A673 (cell line): ENCODE data around the gene FNDC3B. TPM values are rescaled to one million over a fixed set of nuclear protein-coding genes. Genes with fewer than 3 reads are reported as not detected.

ENCODE experiments used
- BruUV-seq: library from RNA; stranded (reverse); fragments of 400-500 nt; replicated peaks from 2 replicates; lab custom pipeline; 2021; lab: Mats Ljungman, UMichigan
- CTCF ChIA-PET: fragments of 300-600 bp; sonication (Branson Sonifier 250); formaldehyde crosslinking; loops from one replicate; lab custom pipeline; 2022; ENCODE audit warnings: antibody characterized with exemption; lab: Charles Lee
- POLR2A ChIA-PET: fragments of 300-600 bp; sonication (Branson Sonifier 250); formaldehyde crosslinking; loops from one replicate; lab custom pipeline; 2022; ENCODE audit warnings: antibody characterized with exemption; ENCODE audit not compliant: low non-redundant PET; lab: Charles Lee
- DNase-seq: peaks from one replicate; pipeline ENCODE4 v3.0.0-alpha.2; 2015; ENCODE audit warnings: low spot score
- H3K27ac ChIP-seq: fragments of 200-600 bp; sonication (generic); 2 replicates; pipeline ENCODE4 v1.5.1; 2016; ENCODE audit warnings: mixed run types, low read depth, mild to moderate bottlenecking, mixed read lengths, antibody characterized with exemption, low read length; ENCODE audit not compliant: poor library complexity, severe bottlenecking
- H3K27me3 ChIP-seq: fragments of 200-600 bp; sonication (generic); replicated peaks from 2 replicates; pipeline ENCODE4 v1.6.1; 2017; ENCODE audit warnings: mixed run types, low read depth, mild to moderate bottlenecking, mixed read lengths, antibody characterized with exemption, low read length; ENCODE audit not compliant: insufficient read depth, poor library complexity
- H3K36me3 ChIP-seq: fragments of 200-600 bp; sonication (generic); 2 replicates; pipeline ENCODE4 v1.6.1; 2016; ENCODE audit warnings: mixed run types, mild to moderate bottlenecking, mixed read lengths, antibody characterized with exemption, low read length; ENCODE audit not compliant: insufficient read depth, poor library complexity, severe bottlenecking
- H3K4me1 ChIP-seq: fragments of 200-600 bp; sonication (generic); 2 replicates; pipeline ENCODE4 v1.6.1; 2017; ENCODE audit warnings: mixed run types, mild to moderate bottlenecking, mixed read lengths, antibody characterized with exemption, low read length; ENCODE audit not compliant: insufficient read depth, poor library complexity, severe bottlenecking
- H3K4me3 ChIP-seq: fragments of 200-600 bp; sonication (generic); 2 replicates; pipeline ENCODE4 v1.5.1; 2016; ENCODE audit warnings: low read depth, mixed run types, mild to moderate bottlenecking, mixed read lengths, low read length; ENCODE audit not compliant: poor library complexity, severe bottlenecking
- H3K9me3 ChIP-seq: fragments of 200-600 bp; sonication (generic); 2 replicates; pipeline ENCODE4 v1.6.1; 2016; ENCODE audit warnings: mixed run types, low read depth, mild to moderate bottlenecking, mixed read lengths, antibody characterized with exemption, low read length; ENCODE audit not compliant: poor library complexity, severe bottlenecking
- EZH2 ChIP-seq: fragments of 200-600 bp; sonication (generic); IDR thresholded peaks from 2 replicates; pipeline ENCODE4 v1.6.1; 2017; ENCODE audit warnings: borderline replicate concordance, low read depth, mild to moderate bottlenecking, mixed read lengths, antibody characterized with exemption, low read length; ENCODE audit not compliant: poor library complexity, severe bottlenecking
- intact Hi-C: fragments of 100-400 bp; cut with micrococcal nuclease; formaldehyde crosslinking; loops from one replicate; pipeline ENCODE4 v1.10.0; 2022; ENCODE audit not compliant: unreplicated experiment
- total RNA-seq: library from RNA; stranded (reverse); gene quantifications from 2 replicates; pipeline ENCODE4 v1.2.3, GENCODE V29; 2021
- TF ChIP-seq, protein P1 (sequence below): fragments of 300-800, 200-600 bp; sonication (generic); conservative IDR thresholded peaks from 2 replicates; pipeline ENCODE4 v1.5.1; 2017; ENCODE audit warnings: low read depth, mild to moderate bottlenecking, antibody characterized with exemption, low read length, moderate library complexity, mixed read lengths

Gene FNDC3B
- total RNA-seq, 1 experiment from 2014 or later = 50.8 TPM

DNA sequence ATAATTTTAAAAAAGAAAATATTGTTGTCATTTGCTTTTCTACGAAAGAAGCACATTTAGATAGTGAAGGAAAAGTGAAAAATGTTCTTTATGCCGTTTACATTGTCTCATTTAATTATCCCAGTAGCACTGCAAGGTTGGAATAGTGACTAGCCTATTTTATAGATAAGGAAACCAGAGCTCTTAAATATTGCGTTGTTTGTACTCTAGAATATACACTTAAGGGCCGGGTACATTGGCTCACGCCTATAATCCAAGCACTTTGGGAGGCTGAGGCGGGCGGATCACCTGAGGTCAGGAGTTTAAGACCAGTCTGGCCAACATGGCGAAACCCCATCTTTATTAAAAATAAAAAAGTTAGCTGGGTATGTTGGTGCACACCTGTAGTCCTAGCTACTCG, 127.5 kb downstream of the FNDC3B start:
- DNase-seq = no peak
- Histone ChIP-seq H3K9me3 (no peaks in the 10 kb centered on the region), H3K4me1 (peaks cover 25% of the 10 kb centered on the region), H3K27me3 (no peaks in the 10 kb centered on the region), H3K36me3 (no peaks in the 10 kb centered on the region), H3K4me3 (no peak overlapping the region), H3K27ac (no peak overlapping the region)
- ChIA-PET CTCF (no interaction called here), POLR2A (interaction anchor here (0.6 kb wide), 1 partner anchor 152 kb away, joined by 3 read pairs; no protein-coding TSS in a partner anchor)
- BruUV-seq = no TSS peak
- no peak for TF ChIP-seq EZH2
- TF ChIP-seq, protein P1, sequence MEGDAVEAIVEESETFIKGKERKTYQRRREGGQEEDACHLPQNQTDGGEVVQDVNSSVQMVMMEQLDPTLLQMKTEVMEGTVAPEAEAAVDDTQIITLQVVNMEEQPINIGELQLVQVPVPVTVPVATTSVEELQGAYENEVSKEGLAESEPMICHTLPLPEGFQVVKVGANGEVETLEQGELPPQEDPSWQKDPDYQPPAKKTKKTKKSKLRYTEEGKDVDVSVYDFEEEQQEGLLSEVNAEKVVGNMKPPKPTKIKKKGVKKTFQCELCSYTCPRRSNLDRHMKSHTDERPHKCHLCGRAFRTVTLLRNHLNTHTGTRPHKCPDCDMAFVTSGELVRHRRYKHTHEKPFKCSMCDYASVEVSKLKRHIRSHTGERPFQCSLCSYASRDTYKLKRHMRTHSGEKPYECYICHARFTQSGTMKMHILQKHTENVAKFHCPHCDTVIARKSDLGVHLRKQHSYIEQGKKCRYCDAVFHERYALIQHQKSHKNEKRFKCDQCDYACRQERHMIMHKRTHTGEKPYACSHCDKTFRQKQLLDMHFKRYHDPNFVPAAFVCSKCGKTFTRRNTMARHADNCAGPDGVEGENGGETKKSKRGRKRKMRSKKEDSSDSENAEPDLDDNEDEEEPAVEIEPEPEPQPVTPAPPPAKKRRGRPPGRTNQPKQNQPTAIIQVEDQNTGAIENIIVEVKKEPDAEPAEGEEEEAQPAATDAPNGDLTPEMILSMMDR = no peak
- intact Hi-C loops = no loop called here

DNA sequence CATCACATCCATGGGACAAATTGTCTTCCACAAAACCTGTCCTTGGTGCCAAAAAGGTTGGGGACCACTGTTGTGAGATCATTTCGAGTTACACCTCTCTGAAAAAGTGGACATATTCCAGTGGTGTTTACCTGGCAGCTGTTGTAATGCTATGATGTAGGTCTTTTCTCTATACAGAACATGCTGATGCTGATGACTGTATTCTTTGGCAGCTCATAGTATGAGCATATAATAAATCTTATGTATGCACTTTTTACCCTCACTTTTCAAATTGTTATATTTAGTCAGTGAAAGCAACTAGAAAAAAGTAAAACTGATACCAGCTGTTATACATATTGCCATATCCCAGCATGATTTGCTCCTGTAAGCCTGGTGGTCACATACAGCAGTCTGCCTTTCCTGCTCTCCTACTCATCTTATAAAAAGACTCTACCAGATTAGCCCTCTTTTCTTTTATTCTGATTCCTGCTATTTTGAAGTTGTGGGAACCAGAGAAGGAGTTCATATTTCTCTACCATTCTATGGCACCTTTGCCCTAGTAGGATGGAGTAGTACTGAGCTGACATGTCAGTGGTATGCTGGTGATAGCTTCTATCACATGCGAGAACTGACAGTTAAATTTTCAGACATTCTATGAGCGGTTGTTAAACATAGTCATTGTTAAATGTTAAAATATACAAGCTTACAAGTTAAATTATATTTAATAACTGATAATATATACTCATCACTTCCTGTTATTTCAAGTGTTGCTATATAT, 128.7 kb downstream of the FNDC3B start:
- ChIA-PET CTCF (interaction anchor here (0.6 kb wide), 1 partner anchor 199 kb away, joined by 3 read pairs; no protein-coding TSS in a partner anchor), POLR2A (no interaction called here)
- H3K27me3 ChIP-seq = no peaks in the 10 kb centered on the region
- no TSS peak for BruUV-seq
- intact Hi-C loops = no loop called here
- peaks cover 29% of the 10 kb centered on the region for H3K4me1 ChIP-seq
- no peaks in the 10 kb centered on the region for H3K9me3 ChIP-seq
- DNase-seq = no peak
- H3K27ac ChIP-seq = no peak overlapping the region
- no peak overlapping the region for H3K4me3 ChIP-seq
- no peak for TF ChIP-seq EZH2
- TF ChIP-seq, protein P1 = no peak
- H3K36me3 ChIP-seq = no peaks in the 10 kb centered on the region

DNA sequence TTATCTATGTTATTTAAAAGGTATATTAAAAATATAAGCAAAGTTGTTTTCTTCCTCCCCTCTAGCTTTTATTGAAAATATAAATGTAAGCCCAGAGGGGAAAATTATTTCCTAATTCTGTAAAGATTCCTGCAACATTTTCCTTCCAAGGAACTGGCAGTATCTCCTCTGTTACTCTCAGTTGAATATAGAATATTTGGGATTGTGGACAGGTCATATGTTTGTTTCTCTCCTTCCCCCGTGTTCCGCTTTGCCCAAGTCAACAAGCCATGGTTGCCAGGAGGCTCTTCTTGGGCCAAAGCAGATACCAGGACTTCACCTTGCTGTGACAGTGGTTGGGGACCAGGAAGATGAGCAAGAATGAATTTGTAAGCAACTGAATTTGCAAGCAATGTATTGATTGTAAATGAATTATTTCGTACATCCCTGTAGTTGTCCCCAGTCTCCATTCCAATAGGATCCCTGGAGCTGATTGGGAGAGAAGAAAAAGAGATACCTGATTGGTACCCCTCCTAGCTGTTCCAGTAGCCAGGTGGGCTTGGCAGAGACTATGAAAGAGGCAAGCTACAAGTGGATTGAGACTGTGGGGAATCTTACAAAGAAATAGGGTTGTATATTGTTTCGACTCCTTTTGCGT, 130.8 kb downstream of the FNDC3B start:
- no TSS peak for BruUV-seq
- H3K27ac ChIP-seq = no peak overlapping the region
- H3K9me3 ChIP-seq = no peaks in the 10 kb centered on the region
- TF ChIP-seq EZH2 = no peak
- no peaks in the 10 kb centered on the region for H3K27me3 ChIP-seq
- ChIA-PET POLR2A (no interaction called here), CTCF (interaction anchor here (1.0 kb wide), 1 partner anchor 162 kb away, joined by 4 read pairs; no protein-coding TSS in a partner anchor)
- no peak for DNase-seq
- no peak overlapping the region for H3K4me3 ChIP-seq
- peaks cover 43% of the 10 kb centered on the region for H3K4me1 ChIP-seq
- intact Hi-C loops = no loop called here
- no peaks in the 10 kb centered on the region for H3K36me3 ChIP-seq
